ENCODE results near the gene KHDC1. TPM values are rescaled to one million over a fixed set of nuclear protein-coding genes. Genes with fewer than 3 reads are reported as not detected.
"Not testable (repeated sequence)": the region's sequence is repeated elsewhere in the genome, so short reads cannot be mapped to it uniquely, and the experiment has no call there.

KHDC1 gene
- total RNA-seq, 5 donors from 2014 or later (not counting 1 experiment from before 2014, with no cell fraction given), result 0.88 to 1.7 (median 1.3) TPM

GRCh38 chr6:73285674-73286283 is 22.8 kb upstream of the KHDC1 start:
- H3K36me3 ChIP-seq (ENCODE audit: control insufficient read depth in 2 of 2, extremely low read depth in 1 of 2, insufficient read depth in 1 of 2, low read length in 1 of 2), result no peaks in the 10 kb centered on the region
- no peaks in the 10 kb centered on the region for H3K9me3 ChIP-seq
- H3K27me3 Mint-ChIP-seq, result no peaks in the 10 kb centered on the region
- ATAC-seq (replicated peaks in 1 of 4) (no peak), DNase-seq (peak in 1 of 35 experiments; percentile 28)
- no peaks in the 10 kb centered on the region for H3K9me3 Mint-ChIP-seq
- no peak overlapping the region for H3K4me3 ChIP-seq (ENCODE audit: control insufficient read depth in 1 of 2, extremely low read depth in 1 of 2, low read length in 1 of 2)
- ChIA-PET CTCF (interaction anchor here in 1 of 2 donors (0.9 to 1.4 kb wide), 4 partner anchors 22 to 53 kb away, joined by 4 to 23 read pairs (median 4); no protein-coding TSS in a partner anchor), POLR2A (interaction anchor here in 1 of 2 donors (0.5 kb wide), 1 partner anchor 16 kb away, joined by 3 read pairs; no protein-coding TSS in a partner anchor)
- no peaks in the 10 kb centered on the region for H3K4me1 Mint-ChIP-seq
- no peaks in the 10 kb centered on the region for H3K27me3 ChIP-seq (replicated peaks in 1 of 2; ENCODE audit: control insufficient read depth in 2 of 2, extremely low read depth in 1 of 2, insufficient read depth in 2 of 2, low read length in 1 of 2)
- H3K4me1 ChIP-seq (ENCODE audit: control insufficient read depth in 1 of 2, extremely low read depth in 1 of 2, insufficient read depth in 2 of 2, low read length in 2 of 2), result no peaks in the 10 kb centered on the region
- H3K36me3 Mint-ChIP-seq, result no peaks in the 10 kb centered on the region
- H3K27ac Mint-ChIP-seq, result no peak overlapping the region
- no peak overlapping the region for H3K27ac ChIP-seq (ENCODE audit: low read length)
- H3K4me3 Mint-ChIP-seq, result no peak overlapping the region
- no CpG with 5 or more reads among the region's 3 CpGs for WGBS (ENCODE audit: insufficient coverage)

DNA sequence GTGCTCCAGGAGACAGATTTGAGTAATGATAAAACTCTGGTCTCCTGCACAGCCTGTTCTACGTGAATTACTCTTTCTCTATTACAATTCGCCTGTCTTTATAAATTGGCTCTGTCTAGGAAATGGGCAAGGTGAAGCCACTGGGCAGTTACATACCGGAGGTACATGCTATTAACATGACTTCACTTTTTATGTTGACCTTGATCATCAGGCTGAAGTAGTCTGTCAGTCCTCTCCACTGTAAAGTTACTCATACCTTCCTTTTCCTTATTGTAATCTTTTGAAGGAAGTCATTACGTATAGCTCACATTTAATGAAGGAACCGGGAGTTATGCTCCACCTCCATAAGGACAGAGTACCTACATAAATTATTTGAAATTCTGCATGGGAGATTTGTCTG is 19.9 kb upstream of the KHDC1 start:
- H3K36me3 Mint-ChIP-seq, result no peaks in the 10 kb centered on the region
- no peak for DNase-seq
- no peak overlapping the region for H3K4me3 Mint-ChIP-seq
- H3K4me1 Mint-ChIP-seq, result no peaks in the 10 kb centered on the region
- H3K9me3 Mint-ChIP-seq, result no peaks in the 10 kb centered on the region
- Histone ChIP-seq H3K4me1 (ENCODE audit: control insufficient read depth in 1 of 2, extremely low read depth in 1 of 2, insufficient read depth in 2 of 2, low read length in 2 of 2) (no peaks in the 10 kb centered on the region), H3K36me3 (ENCODE audit: control insufficient read depth in 2 of 2, extremely low read depth in 1 of 2, insufficient read depth in 1 of 2, low read length in 1 of 2) (no peaks in the 10 kb centered on the region), H3K4me3 (ENCODE audit: control insufficient read depth in 1 of 2, extremely low read depth in 1 of 2, low read length in 1 of 2) (no peak overlapping the region), H3K27ac (ENCODE audit: low read length) (no peak overlapping the region), H3K9me3 (no peaks in the 10 kb centered on the region), H3K27me3 (replicated peaks in 1 of 2; ENCODE audit: control insufficient read depth in 2 of 2, extremely low read depth in 1 of 2, insufficient read depth in 2 of 2, low read length in 1 of 2) (no peaks in the 10 kb centered on the region)
- H3K27ac Mint-ChIP-seq, result no peak overlapping the region
- ChIA-PET CTCF (interaction anchor here in 1 of 2 donors (0.6 kb wide), 1 partner anchor 48 kb away, joined by 3 read pairs; no protein-coding TSS in a partner anchor), POLR2A (no interaction called here)
- ATAC-seq (replicated peaks in 1 of 4), result no peak
- WGBS (ENCODE audit: insufficient coverage), result no CpG with 5 or more reads among the region's 5 CpGs
- H3K27me3 Mint-ChIP-seq, result no peaks in the 10 kb centered on the region

DNA sequence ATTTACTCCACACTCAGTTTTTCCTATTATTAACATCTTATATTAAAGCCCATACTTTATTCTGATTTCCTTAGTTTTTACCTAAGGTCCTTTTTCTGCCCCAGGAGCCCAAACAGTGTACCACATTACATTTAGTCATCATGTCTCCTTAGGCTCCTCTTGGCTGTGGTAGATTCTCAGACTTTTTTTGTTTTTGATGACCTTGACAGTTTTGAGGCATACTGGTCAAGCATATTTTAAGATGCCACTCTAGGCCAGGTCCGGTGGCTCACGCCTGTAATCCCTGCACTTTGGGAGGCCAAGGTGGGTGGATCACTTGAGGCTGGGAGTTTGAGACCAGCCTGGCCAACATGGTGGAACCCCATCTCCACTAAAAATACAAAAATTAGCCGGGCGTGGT is 18.7 kb upstream of the KHDC1 start:
- ATAC-seq (replicated peaks in 1 of 4); H3K9me3 Mint-ChIP-seq; H3K36me3 ChIP-seq (ENCODE audit: control insufficient read depth in 2 of 2, extremely low read depth in 1 of 2, insufficient read depth in 1 of 2, low read length in 1 of 2); DNase-seq; H3K27ac Mint-ChIP-seq; H3K4me1 Mint-ChIP-seq; H3K36me3 Mint-ChIP-seq; H3K27me3 Mint-ChIP-seq; H3K4me3 ChIP-seq (ENCODE audit: control insufficient read depth in 1 of 2, extremely low read depth in 1 of 2, low read length in 1 of 2); POLR2A ChIA-PET; H3K27me3 ChIP-seq (replicated peaks in 1 of 2; ENCODE audit: control insufficient read depth in 2 of 2, extremely low read depth in 1 of 2, insufficient read depth in 2 of 2, low read length in 1 of 2); H3K27ac ChIP-seq (ENCODE audit: low read length); H3K9me3 ChIP-seq; H3K4me3 Mint-ChIP-seq; H3K4me1 ChIP-seq (ENCODE audit: control insufficient read depth in 1 of 2, extremely low read depth in 1 of 2, insufficient read depth in 2 of 2, low read length in 2 of 2): not testable (repeated sequence)
- CTCF ChIA-PET, result interaction anchor here in 1 of 2 donors (0.7 kb wide), 2 partner anchors 147 to 411 kb away, joined by 7 read pairs; no protein-coding TSS in a partner anchor
- WGBS (ENCODE audit: insufficient coverage), result no CpG with 5 or more reads among the region's 4 CpGs

GRCh38 chr6:73269296-73269695 is 6.3 kb upstream of the KHDC1 start:
- 100% methylated on average over 7 of the region's 13 CpGs for WGBS (ENCODE audit: insufficient coverage)
- ATAC-seq (replicated peaks in 1 of 4); CTCF ChIA-PET; POLR2A ChIA-PET; H3K4me1 ChIP-seq (ENCODE audit: control insufficient read depth in 1 of 2, extremely low read depth in 1 of 2, insufficient read depth in 2 of 2, low read length in 2 of 2); DNase-seq; H3K9me3 ChIP-seq; H3K36me3 ChIP-seq (ENCODE audit: control insufficient read depth in 2 of 2, extremely low read depth in 1 of 2, insufficient read depth in 1 of 2, low read length in 1 of 2); H3K27me3 Mint-ChIP-seq; H3K27ac ChIP-seq (ENCODE audit: low read length); H3K27me3 ChIP-seq (replicated peaks in 1 of 2; ENCODE audit: control insufficient read depth in 2 of 2, extremely low read depth in 1 of 2, insufficient read depth in 2 of 2, low read length in 1 of 2); H3K4me3 ChIP-seq (ENCODE audit: control insufficient read depth in 1 of 2, extremely low read depth in 1 of 2, low read length in 1 of 2); H3K9me3 Mint-ChIP-seq; H3K27ac Mint-ChIP-seq; H3K4me3 Mint-ChIP-seq: not testable (repeated sequence)
- Mint-ChIP-seq H3K4me1 (peaks cover 15 to 16% (median 16%) of the 10 kb centered on the region in 3 donors), H3K36me3 (peaks cover 14% of the 10 kb centered on the region)

DNA sequence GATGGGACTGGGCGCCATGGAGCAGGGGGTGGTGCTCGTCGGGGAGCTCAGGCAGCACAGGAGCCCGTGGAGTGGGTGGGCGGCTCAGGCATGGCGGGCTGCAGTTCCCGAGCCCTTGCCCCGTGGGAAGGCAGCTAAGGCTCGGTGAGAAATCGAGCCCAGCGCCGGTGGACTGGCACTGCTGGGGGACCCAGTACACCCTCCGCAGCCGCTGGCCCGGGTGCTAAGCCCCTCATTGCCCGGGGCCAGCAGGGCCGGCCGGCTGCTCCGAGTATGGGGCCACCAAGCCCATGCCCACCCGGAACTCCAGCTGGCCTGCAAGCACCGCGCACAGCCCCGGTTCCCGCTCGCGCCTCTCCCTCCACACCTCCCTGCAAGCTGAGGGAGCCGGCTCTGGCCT is 5.9 kb upstream of the KHDC1 start:
- H3K36me3 ChIP-seq (ENCODE audit: control insufficient read depth in 2 of 2, extremely low read depth in 1 of 2, insufficient read depth in 1 of 2, low read length in 1 of 2); H3K27me3 ChIP-seq (replicated peaks in 1 of 2; ENCODE audit: control insufficient read depth in 2 of 2, extremely low read depth in 1 of 2, insufficient read depth in 2 of 2, low read length in 1 of 2); ATAC-seq (replicated peaks in 1 of 4); H3K27ac Mint-ChIP-seq; H3K4me3 Mint-ChIP-seq; H3K9me3 Mint-ChIP-seq; POLR2A ChIA-PET; DNase-seq; H3K4me1 ChIP-seq (ENCODE audit: control insufficient read depth in 1 of 2, extremely low read depth in 1 of 2, insufficient read depth in 2 of 2, low read length in 2 of 2); H3K27ac ChIP-seq (ENCODE audit: low read length); H3K9me3 ChIP-seq; H3K27me3 Mint-ChIP-seq; CTCF ChIA-PET; H3K4me3 ChIP-seq (ENCODE audit: control insufficient read depth in 1 of 2, extremely low read depth in 1 of 2, low read length in 1 of 2): not testable (repeated sequence)
- Mint-ChIP-seq H3K4me1 (peaks cover 19 to 20% (median 20%) of the 10 kb centered on the region in 3 donors), H3K36me3 (peaks cover 14% of the 10 kb centered on the region)
- WGBS (ENCODE audit: insufficient coverage), result 94% methylated on average over 12 of the region's 27 CpGs

- WGBS (ENCODE audit: insufficient coverage), result 95% methylated on average over 3 of the region's 3 CpGs
- Mint-ChIP-seq H3K4me3 (peak overlapping the region; percentile 74 to 91 (median 90)), H3K9me3 (no peaks in the 10 kb centered on the region), H3K27me3 (no peaks in the 10 kb centered on the region), H3K36me3 (peaks cover 14% of the 10 kb centered on the region), H3K4me1 (peaks cover 30 to 34% (median 31%) of the 10 kb centered on the region in 3 donors), H3K27ac (peak overlapping the region; percentile 11 to 34)
- Histone ChIP-seq H3K27ac (ENCODE audit: low read length) (no peak overlapping the region), H3K36me3 (ENCODE audit: control insufficient read depth in 2 of 2, extremely low read depth in 1 of 2, insufficient read depth in 1 of 2, low read length in 1 of 2) (peaks cover 0 to 4% of the 10 kb centered on the region in 2 donors), H3K9me3 (no peaks in the 10 kb centered on the region), H3K4me3 (ENCODE audit: control insufficient read depth in 1 of 2, extremely low read depth in 1 of 2, low read length in 1 of 2) (no peak overlapping the region), H3K27me3 (replicated peaks in 1 of 2; ENCODE audit: control insufficient read depth in 2 of 2, extremely low read depth in 1 of 2, insufficient read depth in 2 of 2, low read length in 1 of 2) (no peaks in the 10 kb centered on the region), H3K4me1 (ENCODE audit: control insufficient read depth in 1 of 2, extremely low read depth in 1 of 2, insufficient read depth in 2 of 2, low read length in 2 of 2) (peaks cover 14 to 20% of the 10 kb centered on the region in 2 experiments)
- no peak for DNase-seq
- ChIA-PET POLR2A (no interaction called here), CTCF (no interaction called here)
- no peak for ATAC-seq (replicated peaks in 1 of 4)
Measured at GRCh38 chr6:73264446-73264845, 1.4 kb upstream of the KHDC1 start.
